Retina (tissue), 1 donor: ENCODE measurements around the gene TTLL11.
"Not testable (repeated sequence)": the region's sequence is repeated elsewhere in the genome, so short reads cannot be mapped to it uniquely, and the experiment has no call there.

ENCODE experiments used
- DNase-seq: peaks from one replicate; pipeline ENCODE4 v3.0.0-alpha.2; 2016

The TTLL11 gene

DNA sequence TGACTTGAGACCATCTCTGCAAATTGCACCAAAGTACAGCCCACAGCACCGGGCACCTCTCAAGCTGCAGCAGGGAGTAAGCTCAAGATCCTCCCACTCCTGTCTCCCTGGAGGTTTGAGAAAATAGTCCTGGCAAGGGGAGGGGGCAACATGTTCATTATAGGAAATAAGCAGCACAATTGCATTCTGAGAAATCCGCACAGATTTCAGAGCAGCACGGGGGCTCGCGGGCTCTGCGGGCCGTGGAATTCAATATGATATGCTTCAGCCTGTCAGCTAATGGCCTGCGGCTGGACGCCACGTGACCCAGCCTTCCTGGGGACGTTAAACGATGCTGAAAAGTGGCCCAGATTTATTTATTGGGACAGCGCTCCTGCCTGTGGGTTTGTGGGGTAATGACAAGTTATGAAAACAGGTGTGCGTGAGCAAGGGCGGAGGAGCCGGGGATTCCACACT, 285.3 kb downstream of the TTLL11 start:
- peak; percentile 81 for DNase-seq

DNA sequence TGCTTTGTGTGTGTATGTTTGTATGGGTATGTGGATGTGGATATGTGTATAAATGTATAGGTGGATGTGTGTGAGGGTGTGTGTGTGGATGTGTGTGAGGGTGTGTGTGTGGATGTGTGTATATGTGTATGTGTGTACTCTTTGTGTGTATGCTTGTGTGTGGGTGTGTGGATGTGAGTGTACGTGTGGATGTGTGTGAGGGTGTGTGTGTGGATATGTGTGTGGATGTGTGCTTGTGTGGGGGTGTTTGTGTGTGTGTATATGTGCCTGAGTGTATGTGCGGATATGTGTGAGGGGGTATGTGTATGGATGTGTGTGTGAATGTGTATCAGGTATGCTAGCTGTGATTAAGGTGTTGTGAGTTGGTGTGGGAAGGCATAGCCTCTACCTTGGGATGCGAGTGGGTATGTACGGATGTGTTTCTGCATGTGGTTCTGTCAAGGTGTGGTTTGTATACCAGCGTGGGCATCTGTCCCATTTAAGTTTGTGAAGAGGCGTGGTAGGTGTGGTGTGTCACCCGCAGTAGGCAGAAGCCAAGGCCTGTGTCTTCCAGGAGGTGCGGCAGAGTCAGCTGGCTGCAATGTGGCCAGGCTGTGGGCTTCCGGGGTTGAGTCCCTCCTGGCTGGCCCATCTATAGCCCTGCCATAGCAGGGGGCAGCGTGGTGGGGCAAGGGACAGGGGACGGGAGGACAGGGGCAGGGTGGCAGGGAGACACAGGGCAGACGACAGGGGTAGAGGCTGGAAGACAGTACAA, 285.9 kb downstream of the TTLL11 start:
- no peak for DNase-seq

DNA sequence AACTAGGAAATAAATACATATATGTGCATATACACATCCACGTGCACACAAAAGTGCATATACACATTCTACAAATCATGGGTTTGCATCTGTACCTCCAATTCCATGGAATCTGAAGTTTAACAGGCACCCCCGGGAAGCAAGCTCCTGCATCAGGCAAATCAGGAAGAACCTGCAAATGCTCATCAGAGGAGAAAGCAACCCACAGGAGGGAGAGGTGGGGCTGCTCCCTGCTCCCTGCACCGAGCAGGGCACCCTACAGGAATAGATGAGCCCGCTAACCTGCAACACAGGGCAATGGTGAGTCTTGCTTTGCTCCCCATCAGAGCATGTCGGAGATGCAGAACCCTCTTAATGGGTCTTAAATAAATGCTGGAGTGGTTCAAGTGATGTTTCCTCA, 290.4 kb downstream of the TTLL11 start:
- DNase-seq, result no peak

DNA sequence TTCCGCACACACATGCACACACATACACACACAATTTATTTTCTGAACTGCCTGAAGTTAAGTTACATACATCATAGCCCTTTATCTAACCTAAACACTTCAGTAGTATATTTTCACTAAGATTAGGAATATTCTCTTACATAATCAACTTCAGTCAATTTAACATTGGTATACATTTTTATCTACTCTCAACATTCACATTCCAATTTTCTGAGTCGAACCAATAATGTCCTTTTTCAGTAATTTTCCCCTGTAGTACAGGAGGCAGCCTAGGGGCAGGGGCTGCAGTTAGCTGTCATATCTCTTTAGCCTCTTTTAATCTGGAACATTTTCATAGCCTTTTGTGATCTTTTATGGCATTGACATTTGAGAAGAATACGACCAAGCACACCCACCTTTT, 291.5 kb downstream of the TTLL11 start:
- no peak for DNase-seq

DNA sequence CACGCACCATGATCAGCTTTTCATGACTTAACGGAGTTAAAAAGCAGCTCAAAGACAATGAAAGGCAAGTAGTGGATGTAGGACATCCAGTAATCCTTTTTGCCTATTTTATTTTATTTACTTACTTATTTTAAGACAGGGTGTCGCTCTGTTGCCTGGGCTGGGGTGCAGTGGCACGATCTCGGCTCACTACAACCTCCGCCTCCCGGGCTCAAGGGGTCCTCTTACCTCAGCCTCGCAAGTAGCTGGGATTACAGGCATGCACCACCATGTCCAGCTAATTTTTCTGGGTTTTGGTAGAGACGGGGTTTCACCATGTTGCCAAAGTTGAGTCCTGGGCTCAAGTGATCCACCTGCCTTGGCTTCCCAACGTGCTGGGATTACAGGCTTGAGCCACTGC, 292.7 kb downstream of the TTLL11 start:
- no peak for DNase-seq

DNA sequence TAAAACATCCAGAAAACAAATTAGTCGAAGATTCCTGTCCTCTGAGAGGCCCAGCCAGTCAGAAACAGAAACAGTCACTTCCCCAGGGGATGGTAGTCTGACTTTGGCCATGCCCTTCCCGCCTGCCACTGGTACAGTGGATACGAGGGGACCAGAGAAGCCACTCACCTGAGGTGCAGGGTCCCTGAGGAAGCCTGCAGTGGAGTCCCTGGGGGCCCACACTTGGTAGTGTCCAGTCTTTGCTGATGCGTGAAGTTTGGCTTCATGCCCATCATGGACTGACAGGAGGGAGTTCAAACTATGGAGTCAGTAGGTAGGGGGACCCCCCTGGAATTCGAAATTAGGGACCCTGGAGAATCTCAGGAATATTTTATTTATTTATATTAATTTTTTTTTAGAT, 294.2 kb downstream of the TTLL11 start:
- no peak for DNase-seq

DNA sequence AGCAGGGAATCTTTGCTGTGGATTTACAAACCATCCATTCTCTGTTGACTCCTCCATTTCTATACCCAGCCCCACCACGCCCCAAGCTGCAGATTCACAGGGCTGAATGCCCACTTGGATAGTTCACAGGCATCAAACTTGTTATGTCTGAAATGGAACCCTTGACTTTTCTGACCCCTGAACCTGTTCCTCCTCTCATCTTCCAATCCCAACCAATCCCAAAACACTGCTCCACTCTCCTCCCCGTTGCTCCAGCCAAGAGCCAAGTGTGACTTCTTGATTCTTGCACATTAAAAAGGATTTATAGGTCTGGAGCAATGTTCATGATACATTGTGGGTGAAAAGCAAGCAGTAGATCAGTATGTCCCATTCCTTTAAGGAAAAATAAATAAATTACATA, 296.0 kb downstream of the TTLL11 start:
- no peak for DNase-seq

DNA sequence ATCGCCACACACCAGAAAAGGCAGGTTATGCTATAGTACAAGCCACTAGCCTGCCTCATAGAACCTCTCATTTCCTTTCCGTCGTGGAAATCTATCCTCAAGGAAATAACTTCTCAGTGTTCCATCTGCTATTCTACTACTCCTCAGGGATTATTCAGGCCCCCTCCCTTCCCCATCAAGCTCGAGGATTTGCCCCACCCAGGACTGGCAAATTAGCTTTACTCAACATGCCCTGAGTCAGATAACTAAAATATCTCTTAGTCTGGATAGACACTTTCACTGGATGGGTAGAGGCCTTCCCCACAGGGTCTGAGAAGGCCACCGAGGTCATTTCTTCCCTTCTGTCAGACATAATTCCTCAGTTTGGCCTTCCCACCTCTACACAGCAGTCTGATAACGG, 298.8 kb downstream of the TTLL11 start:
- not testable (repeated sequence) for DNase-seq

DNA sequence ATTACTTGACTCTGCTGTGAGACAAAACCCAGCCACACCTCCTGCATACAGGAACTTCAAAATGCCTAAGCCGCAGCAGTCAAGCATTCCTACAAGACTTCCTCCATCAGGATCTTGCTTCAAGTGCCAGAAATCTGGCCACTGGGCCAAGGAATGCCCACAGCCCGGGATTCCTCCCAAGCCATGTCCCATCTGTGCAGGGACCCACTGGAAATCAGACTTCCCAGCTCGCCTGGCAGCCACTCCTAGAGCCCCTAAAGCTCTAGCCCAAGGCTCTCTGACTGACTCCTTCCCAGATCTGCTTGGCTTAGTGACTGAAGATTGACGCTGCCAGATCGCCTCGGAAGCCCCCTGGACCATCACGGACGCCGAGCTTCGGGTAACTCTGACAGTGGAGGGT, 300.6 kb downstream of the TTLL11 start:
- DNase-seq, result not testable (repeated sequence)

DNA sequence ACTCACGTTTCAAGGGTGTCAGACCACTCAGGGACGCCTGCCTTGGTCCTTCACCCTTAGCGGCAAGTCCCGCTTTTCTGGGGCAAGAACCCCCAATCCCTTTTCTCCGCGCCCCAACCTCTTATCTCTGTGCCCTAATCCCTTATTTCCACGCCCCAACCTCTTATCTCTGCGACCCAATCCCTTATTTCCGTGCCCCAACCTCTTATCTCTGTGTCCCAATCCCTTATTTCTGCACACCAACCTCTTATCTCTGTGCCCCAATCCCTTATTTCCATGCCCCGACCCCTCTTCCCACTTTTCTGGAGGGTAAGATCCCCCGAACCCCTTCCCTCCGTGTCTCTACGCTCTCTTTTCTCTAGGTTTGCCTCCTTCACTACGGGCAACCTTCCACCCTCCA, 302.3 kb downstream of the TTLL11 start:
- DNase-seq, result no peak

DNA sequence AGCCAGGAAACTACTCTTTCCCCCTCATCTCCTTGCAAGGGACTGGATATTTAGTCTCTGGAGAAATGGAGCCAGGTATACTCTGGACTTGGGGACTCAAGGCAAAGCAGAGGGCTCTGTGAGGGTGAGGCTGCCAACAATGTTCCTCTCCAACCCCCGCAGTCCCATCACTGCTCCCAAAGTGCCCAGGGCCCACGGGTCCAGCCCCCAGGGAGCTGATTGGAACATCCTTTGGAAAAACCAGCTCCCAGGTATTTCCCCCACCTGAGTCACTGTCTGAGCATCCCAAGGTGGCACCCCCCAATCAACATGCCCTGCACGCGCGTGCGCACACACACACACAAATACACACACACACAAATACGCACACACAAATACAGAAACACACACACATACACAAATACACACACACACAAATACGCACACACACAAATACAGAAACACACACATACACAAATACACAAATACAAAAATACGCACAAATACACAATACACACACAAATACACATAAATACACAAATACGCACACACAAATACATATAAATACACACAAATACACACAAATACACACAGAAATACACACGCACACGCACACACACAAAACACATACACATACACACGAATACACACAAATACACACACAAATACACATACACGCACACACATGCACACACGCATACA, 304.3 kb downstream of the TTLL11 start:
- DNase-seq, result no peak

DNA sequence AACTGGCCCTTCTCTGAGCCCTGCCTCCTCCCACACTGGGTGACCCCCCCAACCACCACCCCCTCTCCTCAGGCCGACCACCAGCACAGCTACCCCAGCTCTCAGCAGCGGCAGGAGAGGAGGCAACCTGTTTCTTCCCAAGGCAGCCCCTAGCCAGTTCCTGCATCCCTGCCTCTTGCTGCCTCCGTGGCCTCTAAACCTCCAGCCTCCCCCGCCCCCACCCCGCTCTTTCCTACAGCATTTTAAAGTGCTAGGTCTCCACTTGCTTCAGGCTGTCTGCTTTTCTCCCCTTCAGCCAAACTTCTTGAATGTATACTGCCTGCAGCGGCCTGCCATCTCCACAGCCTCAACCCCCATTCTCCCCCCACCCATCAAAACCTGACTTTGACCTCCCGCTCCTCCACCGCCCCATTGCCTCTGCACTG, 306.1 kb downstream of the TTLL11 start:
- DNase-seq, result no peak

DNA sequence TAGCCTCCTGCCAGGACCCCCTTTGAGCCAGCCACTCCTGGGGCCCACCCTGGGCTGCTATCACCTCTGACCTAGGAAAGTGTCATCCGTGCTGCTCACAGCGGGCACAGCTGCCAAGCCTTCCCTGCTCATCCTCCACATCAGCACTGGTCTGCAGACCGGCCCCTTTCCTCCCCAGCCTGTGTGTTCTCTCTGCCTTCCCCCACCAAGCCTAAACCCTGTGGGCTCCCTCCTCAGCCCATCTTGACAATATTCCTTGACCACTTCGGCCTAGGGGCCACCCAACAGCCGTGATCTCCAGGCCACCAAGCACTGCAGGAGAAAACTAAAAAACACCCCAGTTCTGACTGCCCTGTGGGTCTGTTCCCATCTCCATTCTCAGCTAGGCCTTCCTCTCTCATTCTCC, 306.6 kb downstream of the TTLL11 start:
- no peak for DNase-seq

DNA sequence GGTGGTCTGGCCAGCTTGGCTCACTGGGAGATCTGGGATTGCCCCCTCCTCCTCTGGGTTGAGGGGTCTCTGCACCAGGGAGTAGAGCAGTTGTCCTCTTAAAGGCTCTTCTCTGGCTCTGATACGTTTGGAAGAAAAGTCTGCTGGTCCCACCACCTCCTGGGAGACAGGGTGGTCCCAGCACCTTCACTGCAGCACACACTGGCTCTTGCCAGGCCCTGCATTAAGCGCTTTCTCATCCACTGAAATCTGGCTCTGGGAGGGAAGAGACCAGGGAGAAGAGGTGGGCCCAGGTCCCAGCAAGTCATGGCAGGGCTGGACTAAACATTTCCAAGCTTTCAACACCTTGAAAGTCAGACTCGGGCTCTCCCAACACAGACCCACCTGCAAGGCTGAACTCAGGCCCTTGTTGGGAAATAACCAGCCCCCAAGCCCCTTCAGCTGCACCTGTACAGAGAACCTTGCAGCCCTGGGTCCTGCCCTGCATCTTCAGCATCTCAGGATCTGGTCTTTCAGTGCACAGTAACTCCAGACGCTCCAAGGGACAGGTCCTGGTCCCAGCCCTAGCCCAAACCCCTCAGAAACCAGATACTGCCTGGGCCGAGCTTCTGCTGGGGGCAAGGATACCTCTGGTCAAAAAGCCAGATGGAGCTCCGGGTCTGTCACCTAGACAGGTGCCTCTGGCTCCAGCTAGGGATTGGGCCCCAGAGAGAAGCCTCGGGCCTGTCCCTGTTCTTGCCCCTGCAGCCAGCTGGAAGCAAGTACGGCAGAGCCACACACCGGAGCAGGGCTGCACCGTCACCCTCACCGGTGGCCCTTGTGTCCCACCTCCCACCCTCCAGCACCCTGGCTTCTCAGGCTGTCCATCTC, 307.2 kb downstream of the TTLL11 start:
- no peak for DNase-seq

DNA sequence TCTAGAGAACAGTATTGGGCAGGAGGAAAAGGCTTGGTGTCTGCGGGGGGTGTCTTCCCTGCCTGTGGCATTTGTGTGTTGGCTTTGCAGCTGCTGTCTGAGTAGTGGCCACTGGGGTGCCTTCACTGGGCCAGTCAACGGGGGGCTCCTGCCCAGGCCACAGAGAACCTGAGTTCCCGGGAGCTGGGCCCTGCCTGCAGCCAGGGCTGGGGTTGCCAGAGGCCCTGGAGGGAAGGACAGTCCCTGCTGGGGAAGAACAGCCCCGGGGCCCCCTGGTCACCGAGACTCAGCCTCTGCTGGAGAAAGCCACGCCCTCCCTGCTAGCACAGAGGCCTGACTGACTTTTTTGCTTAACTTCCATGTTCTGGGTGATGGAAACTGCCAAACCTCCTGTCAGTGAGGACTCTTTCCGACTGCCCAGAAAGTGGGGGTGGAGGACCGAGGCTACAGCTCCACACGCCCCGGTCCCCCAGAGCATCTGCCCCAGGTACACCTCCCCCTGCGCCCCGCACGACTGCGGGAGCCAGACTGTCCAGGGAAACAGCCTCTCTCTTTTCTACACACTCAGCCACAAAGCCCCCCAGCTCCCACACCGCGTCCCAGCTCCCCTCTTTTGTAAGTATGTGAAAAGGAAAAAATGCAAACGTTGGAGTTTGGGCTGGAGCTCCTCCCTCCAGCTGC, 308.2 kb downstream of the TTLL11 start:
- peak; percentile 37 for DNase-seq

DNA sequence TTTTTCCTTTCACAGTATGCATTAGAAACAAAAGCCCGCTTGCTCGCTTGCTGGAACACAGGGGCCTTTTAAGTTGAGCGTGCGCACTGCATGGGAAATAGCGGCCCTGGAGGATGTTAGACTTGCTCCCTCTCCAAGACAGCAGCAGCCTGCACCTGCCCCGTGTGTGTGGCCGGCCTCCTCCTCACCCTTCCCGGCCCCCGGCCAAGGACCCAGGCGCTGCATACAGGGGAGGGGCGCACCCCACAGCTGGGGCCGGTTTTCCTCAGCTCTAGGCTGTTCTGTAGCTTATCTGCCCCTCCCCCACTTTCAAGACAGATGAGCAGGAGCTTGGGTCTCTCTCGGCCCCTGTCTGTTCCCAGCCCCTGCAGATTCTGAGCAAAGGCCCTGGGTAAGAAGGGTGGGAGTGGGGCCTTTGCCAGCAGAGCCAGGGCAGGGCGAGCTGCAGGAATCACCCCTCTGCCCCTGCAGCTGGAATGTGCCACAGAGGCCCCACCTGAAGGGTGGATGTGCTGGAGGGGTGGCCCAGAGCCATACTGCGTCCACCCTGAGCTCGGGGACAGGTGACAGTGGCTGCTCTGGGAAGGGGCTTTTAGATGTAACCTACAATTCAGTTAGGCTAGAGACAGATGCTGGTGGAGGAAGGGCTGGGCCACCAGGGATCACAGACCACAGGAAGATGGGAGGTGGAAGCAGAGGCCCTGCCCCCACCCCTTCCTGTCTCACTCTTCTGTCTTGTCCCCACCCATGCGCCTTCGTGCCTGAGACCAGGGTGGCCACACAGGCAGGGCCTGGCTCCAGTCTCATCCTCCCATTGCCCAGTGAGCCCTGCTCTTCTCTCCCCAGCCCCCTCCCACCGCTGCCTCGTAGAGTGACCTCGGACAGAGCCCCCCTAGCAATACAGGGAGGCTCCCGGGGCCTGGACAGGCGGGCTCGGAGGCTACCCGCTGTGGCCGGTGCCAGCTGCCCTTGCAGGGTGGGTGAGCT, 309.3 kb downstream of the TTLL11 start:
- DNase-seq, result peak; percentile 68

DNA sequence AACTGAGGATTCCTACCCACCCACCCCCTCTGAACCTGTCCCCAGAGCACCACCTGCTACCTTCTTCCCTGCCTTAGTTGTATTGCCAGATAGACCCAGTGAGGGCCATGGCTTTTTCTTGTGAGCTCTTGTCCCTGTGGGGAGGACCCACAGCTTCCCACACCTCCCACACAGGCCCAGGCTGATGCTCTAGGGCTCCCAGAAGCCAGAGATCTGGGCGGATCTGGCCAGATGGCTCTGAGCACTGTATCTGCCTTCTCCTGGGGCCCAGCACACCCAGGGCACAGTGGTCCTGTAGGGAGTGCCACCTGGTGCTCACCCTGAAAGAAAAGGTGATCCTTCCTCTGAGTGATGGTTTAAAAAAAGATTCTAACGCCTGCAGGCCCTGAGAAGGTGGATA, 310.0 kb downstream of the TTLL11 start:
- DNase-seq, result no peak

DNA sequence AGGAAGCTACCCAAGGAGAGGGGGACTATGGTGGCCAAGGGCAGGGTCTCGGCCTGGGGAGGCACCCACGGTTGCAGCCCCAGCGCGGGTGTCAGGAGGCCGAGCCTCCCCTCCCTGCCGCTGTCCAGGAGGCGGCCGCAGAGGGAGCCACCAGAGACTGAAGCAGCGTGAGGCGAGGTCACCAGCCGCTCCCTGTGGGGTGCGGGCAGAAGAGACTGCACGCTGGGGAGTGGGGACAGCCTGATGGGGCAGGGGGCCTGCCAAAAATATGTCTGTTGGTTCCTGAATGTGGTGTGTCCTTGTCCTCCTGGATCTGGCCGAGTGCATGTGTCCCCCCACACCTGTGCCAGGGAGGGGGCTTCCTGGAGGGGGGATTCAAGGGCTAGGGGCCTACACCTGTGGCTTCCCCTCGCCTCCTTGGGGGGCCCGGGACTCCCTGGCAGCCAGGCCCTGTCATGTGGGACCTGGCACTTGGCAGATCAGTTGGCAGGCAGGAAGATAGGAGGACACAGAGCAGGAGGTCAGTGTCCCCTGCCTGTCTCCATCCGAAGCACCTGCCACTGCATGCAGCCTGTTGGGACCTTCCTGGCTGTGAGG, 310.5 kb downstream of the TTLL11 start:
- no peak for DNase-seq

DNA sequence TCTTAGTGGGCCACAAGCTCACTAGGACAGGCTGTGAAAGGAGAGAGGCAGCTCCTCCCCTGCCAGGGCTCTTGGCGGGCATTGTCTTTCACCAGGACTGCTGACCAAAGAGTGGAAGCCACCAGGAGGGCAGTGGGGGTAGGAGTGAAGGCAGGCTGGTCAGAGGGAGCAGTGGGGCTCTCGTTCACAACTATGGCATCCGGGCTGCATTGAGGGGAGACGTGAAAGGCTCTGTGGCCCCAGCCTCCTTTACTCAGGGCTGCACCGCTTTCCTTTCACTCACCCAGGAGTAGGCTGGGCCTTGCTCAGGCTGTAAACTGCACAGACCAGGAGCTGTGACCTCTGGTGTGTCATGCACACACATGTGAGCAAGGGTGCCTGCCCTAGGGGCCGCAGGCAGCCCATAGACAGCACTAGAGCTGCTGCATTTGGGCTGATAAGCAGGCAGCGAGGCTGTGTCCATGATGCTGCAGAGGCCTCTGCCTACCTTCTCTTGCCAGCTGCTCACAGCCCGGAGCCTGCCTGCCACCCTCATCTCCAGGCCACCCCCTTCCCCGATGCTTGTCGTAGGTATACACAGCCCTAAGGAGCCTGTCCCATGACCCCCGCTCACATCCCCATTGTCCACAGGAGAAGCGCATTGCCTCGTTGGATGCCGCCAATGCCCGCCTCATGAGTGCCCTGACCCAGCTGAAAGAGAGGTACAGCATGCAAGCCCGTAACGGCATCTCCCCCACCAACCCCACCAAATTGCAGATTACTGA, 311.2 kb downstream of the TTLL11 start:
- no peak for DNase-seq

DNA sequence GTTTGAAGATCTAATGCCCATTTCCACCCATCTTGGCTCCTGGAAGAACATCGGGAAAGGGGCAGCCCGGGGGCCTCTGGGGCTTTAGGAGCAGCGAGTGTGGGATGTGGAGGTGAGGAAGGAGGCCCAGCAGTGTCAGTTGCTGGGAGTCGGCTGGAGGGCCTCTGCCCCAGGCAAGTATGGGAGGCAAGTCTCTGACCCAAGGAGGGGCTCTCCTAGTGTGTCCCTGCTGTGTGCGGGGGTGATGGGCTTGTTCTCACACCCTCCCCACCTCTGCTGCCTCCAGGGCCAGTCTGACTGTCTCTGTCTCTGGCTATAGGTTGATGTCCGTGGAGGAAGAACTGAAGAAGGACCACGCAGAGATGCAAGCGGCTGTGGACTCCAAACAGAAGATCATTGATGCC, 312.0 kb downstream of the TTLL11 start:
- DNase-seq, result no peak
